Fibroblast of the aortic adventitia (primary cell): ENCODE data around the gene RAP1GAP2. TPM values are rescaled to one million over a fixed set of nuclear protein-coding genes. Genes with fewer than 3 reads are reported as not detected.

Experiments used
- DNase-seq: peaks from one replicate; pipeline ENCODE4 v3.0.0-alpha.2; 2010; ENCODE audit warnings: low read depth
- H3K4me3 ChIP-seq: 2 replicates; pipeline ENCODE4 v1.5.1; 2011; ENCODE audit warnings: low read depth, mild to moderate bottlenecking, control low read depth, low read length, moderate library complexity
- CTCF ChIP-seq: IDR thresholded peaks from 2 replicates; pipeline ENCODE4 v1.5.1; 2011; ENCODE audit warnings: mild to moderate bottlenecking, low read length, control low read depth, inconsistent platforms; ENCODE audit not compliant: insufficient read depth
- total RNA-seq: library from RNA; depleted of rRNA; stranded (reverse); fragments of >200 nt; gene quantifications from 2 replicates; pipeline ENCODE4 v1.2.3, GENCODE V29; 2012; ENCODE audit warnings: low replicate concordance

The RAP1GAP2 gene
- total RNA-seq, 1 donor: 5.0 TPM

GRCh38 chr17:2977157-2977556 lies 180.9 kb downstream of the RAP1GAP2 start:
- DNase-seq: no peak
- no peak overlapping the region for H3K4me3 ChIP-seq
- no peak for TF ChIP-seq CTCF

GRCh38 chr17:2978116-2978515 lies 181.9 kb downstream of the RAP1GAP2 start:
- no peak for DNase-seq
- H3K4me3 ChIP-seq: no peak overlapping the region
- TF ChIP-seq CTCF: no peak

- H3K4me3 ChIP-seq: no peak overlapping the region
- TF ChIP-seq CTCF: no peak
- DNase-seq: no peak
These were observed 182.8 kb downstream of the RAP1GAP2 start for GRCh38 chr17:2978991-2979390.

GRCh38 chr17:2980211-2980903 lies 184.1 kb downstream of the RAP1GAP2 start:
- H3K4me3 ChIP-seq: no peak overlapping the region
- TF ChIP-seq CTCF: no peak
- DNase-seq: no peak

GRCh38 chr17:2980904-2981246 lies 184.6 kb downstream of the RAP1GAP2 start:
- TF ChIP-seq CTCF: no peak
- DNase-seq: no peak

GRCh38 chr17:2981325-2981724 lies 185.1 kb downstream of the RAP1GAP2 start:
- H3K4me3 ChIP-seq: no peak overlapping the region
- DNase-seq: no peak
- TF ChIP-seq CTCF: no peak

More at GRCh38 chr17:2980904-2981246, 184.6 kb downstream of the RAP1GAP2 start:
- no peak overlapping the region for H3K4me3 ChIP-seq

GRCh38 chr17:2982854-2983253 lies 186.6 kb downstream of the RAP1GAP2 start:
- peak; percentile 87 for DNase-seq
- TF ChIP-seq CTCF: peak; percentile 68
- H3K4me3 ChIP-seq: no peak overlapping the region
